DOHH2 (cell line): ENCODE results near the gene SLIT1.

Experiments used
- CTCF ChIP-seq: fragments of 200-600 bp; sonication (generic); IDR thresholded peaks from one replicate; pipeline ENCODE4 v1.5.1; 2014; ENCODE audit warnings: antibody characterized with exemption, mild to moderate bottlenecking, low read depth, low read length; ENCODE audit not compliant: poor library complexity, severe bottlenecking
- EZH2phosphoT487 ChIP-seq: fragments of 200-600 bp; sonication (generic); IDR thresholded peaks from 2 replicates; pipeline ENCODE4 v1.6.1; 2017; ENCODE audit warnings: borderline replicate concordance, mild to moderate bottlenecking, antibody characterized with exemption, low read length, moderate library complexity, mixed read lengths

- no peak for TF ChIP-seq CTCF
- TF ChIP-seq EZH2phosphoT487: no peak
Measured at GRCh38 chr10:96973809-96974747, 211.7 kb downstream of the SLIT1 start.
